NB4 (cell line): Measurements from ENCODE around the gene TRIM45.

Source experiments
- POLR2A ChIP-seq: IDR thresholded peaks from 2 replicates; pipeline ENCODE4 v1.6.1; 2011; ENCODE audit warnings: mild to moderate bottlenecking; ENCODE audit not compliant: insufficient read length; ENCODE audit errors: extremely low read depth
- TF ChIP-seq, protein P1 (sequence below): IDR thresholded peaks from one replicate; pipeline ENCODE4 v1.5.1; 2012; ENCODE audit warnings: low read depth, low read length
- TF ChIP-seq, protein P2 (sequence below): IDR thresholded peaks from 2 replicates; pipeline ENCODE4 v1.6.1; 2011; ENCODE audit warnings: low read depth, low read length

DNA sequence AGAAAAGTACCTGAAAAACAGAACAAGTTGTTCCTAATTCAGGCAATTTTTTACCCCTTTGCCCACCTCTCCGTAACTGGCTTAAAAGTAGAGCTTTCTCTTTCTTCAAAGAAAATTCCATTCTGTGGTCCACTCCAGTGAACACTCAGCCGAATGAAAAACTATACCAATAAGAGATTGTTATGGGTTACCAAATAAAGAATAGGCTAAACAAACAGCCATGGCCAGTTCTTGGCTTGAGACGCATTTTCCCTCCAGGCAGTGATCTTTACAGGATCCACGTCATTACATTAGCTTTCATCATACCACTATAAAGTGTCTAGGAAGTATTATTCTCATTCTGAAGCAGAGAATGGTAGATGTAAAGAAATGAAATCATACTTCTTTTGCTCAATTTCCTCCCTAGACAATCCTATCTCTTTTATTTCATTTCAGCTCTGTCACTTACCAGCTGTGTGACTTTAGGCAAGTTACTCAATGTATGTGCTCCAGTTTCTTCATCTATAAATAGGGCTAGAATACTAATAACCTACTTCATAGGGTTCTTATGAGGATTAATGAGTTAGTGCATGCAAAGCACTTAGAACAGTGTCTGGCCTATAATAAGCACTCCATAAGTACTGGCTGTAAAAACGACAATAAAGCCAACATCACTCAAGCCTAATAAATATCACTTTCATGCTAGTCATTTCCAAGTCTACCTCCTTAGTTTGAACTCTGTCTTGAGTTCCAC, 26.5 kb upstream of the TRIM45 start:
- TF ChIP-seq, protein P1, sequence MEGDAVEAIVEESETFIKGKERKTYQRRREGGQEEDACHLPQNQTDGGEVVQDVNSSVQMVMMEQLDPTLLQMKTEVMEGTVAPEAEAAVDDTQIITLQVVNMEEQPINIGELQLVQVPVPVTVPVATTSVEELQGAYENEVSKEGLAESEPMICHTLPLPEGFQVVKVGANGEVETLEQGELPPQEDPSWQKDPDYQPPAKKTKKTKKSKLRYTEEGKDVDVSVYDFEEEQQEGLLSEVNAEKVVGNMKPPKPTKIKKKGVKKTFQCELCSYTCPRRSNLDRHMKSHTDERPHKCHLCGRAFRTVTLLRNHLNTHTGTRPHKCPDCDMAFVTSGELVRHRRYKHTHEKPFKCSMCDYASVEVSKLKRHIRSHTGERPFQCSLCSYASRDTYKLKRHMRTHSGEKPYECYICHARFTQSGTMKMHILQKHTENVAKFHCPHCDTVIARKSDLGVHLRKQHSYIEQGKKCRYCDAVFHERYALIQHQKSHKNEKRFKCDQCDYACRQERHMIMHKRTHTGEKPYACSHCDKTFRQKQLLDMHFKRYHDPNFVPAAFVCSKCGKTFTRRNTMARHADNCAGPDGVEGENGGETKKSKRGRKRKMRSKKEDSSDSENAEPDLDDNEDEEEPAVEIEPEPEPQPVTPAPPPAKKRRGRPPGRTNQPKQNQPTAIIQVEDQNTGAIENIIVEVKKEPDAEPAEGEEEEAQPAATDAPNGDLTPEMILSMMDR, result no peak
- TF ChIP-seq, protein P2, sequence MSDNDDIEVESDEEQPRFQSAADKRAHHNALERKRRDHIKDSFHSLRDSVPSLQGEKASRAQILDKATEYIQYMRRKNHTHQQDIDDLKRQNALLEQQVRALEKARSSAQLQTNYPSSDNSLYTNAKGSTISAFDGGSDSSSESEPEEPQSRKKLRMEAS, result no peak
- TF ChIP-seq POLR2A, result no peak
